ENCODE measurements around the gene FHIT.

Gene FHIT

GRCh38 chr3:60176614-60177013, 1074.6 kb downstream of the FHIT start:
- Histone ChIP-seq H3K4me3 (no peak overlapping the region), H4K20me1 (no peaks in the 10 kb centered on the region), H3K9ac (no peak overlapping the region), H3K27me3 (no peaks in the 10 kb centered on the region), H3K36me3 (no peaks in the 10 kb centered on the region), H3K4me2 (no peak overlapping the region), H3K4me1 (peaks cover 9% of the 10 kb centered on the region), H3K27ac (no peak overlapping the region), H3K9me3 (no peaks in the 10 kb centered on the region)
- TF ChIP-seq Cebpa-rat (IDR thresholded peaks at IDR 0.05), result no peak

GRCh38 chr3:60175680-60176079, 1075.6 kb downstream of the FHIT start:
- TF ChIP-seq Cebpa-rat (IDR thresholded peaks at IDR 0.05), result no peak
- Histone ChIP-seq H3K4me1 (peaks cover 9% of the 10 kb centered on the region), H3K9me3 (no peaks in the 10 kb centered on the region), H3K36me3 (no peaks in the 10 kb centered on the region), H3K27ac (no peak overlapping the region), H3K9ac (no peak overlapping the region), H3K27me3 (no peaks in the 10 kb centered on the region), H3K4me2 (no peak overlapping the region), H3K4me3 (no peak overlapping the region), H4K20me1 (no peaks in the 10 kb centered on the region)

GRCh38 chr3:60169755-60170154, 1081.5 kb downstream of the FHIT start:
- TF ChIP-seq Cebpa-rat (IDR thresholded peaks at IDR 0.05), result no peak
- no peaks in the 10 kb centered on the region for H3K27me3 ChIP-seq
- H3K9ac ChIP-seq, result no peak overlapping the region
- no peak overlapping the region for H3K27ac ChIP-seq
- H4K20me1 ChIP-seq, result no peaks in the 10 kb centered on the region
- no peak overlapping the region for H3K4me2 ChIP-seq
- no peaks in the 10 kb centered on the region for H3K9me3 ChIP-seq
- H3K36me3 ChIP-seq, result no peaks in the 10 kb centered on the region
- H3K4me1 ChIP-seq, result no peaks in the 10 kb centered on the region
- H3K4me3 ChIP-seq, result no peak overlapping the region

- Histone ChIP-seq H3K4me3 (no peak overlapping the region), H3K4me1 (no peaks in the 10 kb centered on the region), H3K27ac (no peak overlapping the region), H3K9me3 (no peaks in the 10 kb centered on the region), H3K27me3 (no peaks in the 10 kb centered on the region), H3K4me2 (no peak overlapping the region), H3K9ac (no peak overlapping the region), H4K20me1 (no peaks in the 10 kb centered on the region), H3K36me3 (no peaks in the 10 kb centered on the region)
- TF ChIP-seq Cebpa-rat (IDR thresholded peaks at IDR 0.05), result no peak
These were observed 1084.1 kb downstream of the FHIT start for GRCh38 chr3:60167186-60167585.

DNA sequence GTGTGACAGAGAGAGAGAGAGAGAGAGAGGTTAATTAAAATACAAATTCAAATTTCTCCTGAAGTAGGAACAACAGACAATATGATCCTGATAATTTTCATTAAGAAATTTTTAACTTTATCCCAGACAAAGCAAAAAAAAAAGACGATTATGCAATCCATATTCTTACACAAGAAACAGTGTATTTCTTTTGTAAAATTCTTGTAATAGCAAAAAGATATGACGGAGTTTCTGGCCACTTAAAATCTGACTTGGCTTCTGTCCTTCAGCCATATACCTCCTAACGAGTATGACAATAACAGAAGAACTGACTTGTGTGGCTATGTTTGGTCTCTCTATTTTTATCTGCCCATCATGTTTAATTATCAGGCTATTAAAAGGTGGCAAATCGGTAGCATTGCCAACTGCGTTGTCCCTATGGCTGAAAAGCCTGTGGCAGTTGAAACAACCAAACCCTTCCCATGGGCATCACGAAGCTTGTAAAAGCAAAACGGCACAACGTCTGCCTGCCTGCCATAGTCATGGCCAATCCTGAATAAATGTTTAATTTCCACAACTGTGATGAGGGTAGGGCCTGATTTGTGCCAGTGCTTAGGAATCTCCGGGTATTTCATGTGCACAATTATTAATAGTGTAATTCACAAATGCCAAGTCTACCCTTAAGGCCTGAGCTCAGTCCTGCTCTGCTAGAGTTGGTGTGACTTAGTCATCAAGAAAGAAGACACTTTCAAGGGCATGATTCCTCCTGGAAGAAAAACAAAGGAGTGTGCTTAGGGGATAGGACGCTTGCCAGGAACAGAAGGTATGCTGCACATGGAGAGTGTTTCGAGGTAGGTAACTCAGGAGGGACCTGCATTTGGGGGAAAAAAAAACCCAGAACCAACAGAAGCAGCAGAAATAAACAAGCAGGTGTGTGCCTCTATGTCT, 1090.2 kb downstream of the FHIT start:
- no peak for TF ChIP-seq Cebpa-rat (IDR thresholded peaks at IDR 0.05)
- no peaks in the 10 kb centered on the region for H4K20me1 ChIP-seq
- H3K9me3 ChIP-seq, result no peaks in the 10 kb centered on the region
- no peak overlapping the region for H3K27ac ChIP-seq
- H3K36me3 ChIP-seq, result no peaks in the 10 kb centered on the region
- no peaks in the 10 kb centered on the region for H3K27me3 ChIP-seq
- no peak overlapping the region for H3K4me2 ChIP-seq
- no peak overlapping the region for H3K9ac ChIP-seq
- H3K4me1 ChIP-seq, result no peaks in the 10 kb centered on the region
- H3K4me3 ChIP-seq, result no peak overlapping the region

GRCh38 chr3:60160111-60160821, 1091.0 kb downstream of the FHIT start:
- Histone ChIP-seq H3K4me2 (no peak overlapping the region), H3K4me3 (no peak overlapping the region), H3K9me3 (no peaks in the 10 kb centered on the region), H3K4me1 (no peaks in the 10 kb centered on the region), H4K20me1 (no peaks in the 10 kb centered on the region), H3K9ac (no peak overlapping the region), H3K27me3 (no peaks in the 10 kb centered on the region), H3K27ac (no peak overlapping the region), H3K36me3 (no peaks in the 10 kb centered on the region)
- TF ChIP-seq Cebpa-rat (IDR thresholded peaks at IDR 0.05), result no peak

DNA sequence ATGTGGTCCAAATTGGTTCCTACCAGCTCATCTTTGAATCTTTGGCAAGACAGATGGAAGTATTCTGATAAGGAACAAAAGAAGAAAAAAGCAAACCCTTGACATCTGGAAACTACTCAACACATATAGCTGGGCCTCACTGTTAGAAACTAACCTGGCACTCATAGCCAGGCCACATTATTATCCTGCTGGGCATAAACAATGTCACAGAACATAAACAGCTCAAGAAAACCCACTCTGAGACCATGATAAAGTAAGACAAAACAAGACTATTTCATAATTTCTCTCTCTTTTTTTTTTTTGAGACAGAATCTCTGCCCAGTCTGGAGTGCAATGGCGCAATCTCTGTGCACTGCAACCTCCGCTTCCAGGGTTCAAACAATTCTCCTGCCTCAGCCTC, 1093.2 kb downstream of the FHIT start:
- no peaks in the 10 kb centered on the region for H3K27me3 ChIP-seq
- no peak overlapping the region for H3K4me2 ChIP-seq

DNA sequence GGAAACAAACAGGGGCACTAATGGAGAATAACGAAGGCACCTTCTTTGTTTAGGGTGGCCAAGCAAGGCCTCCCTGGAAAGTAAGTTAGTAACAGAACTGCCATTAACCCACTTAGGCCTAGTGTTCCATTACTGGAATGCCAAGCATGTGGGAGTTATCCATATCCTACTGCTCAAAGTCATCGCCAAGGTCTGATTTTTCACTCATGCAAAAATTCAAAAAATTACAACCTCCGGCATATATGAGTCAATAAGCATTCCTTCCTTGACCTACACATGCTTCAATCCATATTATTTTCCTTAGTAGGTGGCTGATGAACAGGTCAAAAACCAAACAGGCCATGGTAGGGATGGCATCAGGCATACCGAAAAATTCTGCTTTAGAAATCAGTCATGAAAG, 1097.2 kb downstream of the FHIT start:
- Histone ChIP-seq H3K4me1 (no peaks in the 10 kb centered on the region), H3K36me3 (no peaks in the 10 kb centered on the region), H3K4me2 (no peak overlapping the region), H3K9me3 (no peaks in the 10 kb centered on the region), H4K20me1 (no peaks in the 10 kb centered on the region), H3K27ac (no peak overlapping the region), H3K9ac (no peak overlapping the region), H3K27me3 (no peaks in the 10 kb centered on the region), H3K4me3 (no peak overlapping the region)
- no peak for TF ChIP-seq Cebpa-rat (IDR thresholded peaks at IDR 0.05)

More for the DNA sequence above, 1093.2 kb downstream of the FHIT start:
- no peak overlapping the region for H3K27ac ChIP-seq
- no peaks in the 10 kb centered on the region for H4K20me1 ChIP-seq
- TF ChIP-seq Cebpa-rat (IDR thresholded peaks at IDR 0.05), result no peak
- no peaks in the 10 kb centered on the region for H3K9me3 ChIP-seq
- no peak overlapping the region for H3K9ac ChIP-seq
- no peaks in the 10 kb centered on the region for H3K36me3 ChIP-seq
- no peaks in the 10 kb centered on the region for H3K4me1 ChIP-seq
- H3K4me3 ChIP-seq, result no peak overlapping the region

DNA sequence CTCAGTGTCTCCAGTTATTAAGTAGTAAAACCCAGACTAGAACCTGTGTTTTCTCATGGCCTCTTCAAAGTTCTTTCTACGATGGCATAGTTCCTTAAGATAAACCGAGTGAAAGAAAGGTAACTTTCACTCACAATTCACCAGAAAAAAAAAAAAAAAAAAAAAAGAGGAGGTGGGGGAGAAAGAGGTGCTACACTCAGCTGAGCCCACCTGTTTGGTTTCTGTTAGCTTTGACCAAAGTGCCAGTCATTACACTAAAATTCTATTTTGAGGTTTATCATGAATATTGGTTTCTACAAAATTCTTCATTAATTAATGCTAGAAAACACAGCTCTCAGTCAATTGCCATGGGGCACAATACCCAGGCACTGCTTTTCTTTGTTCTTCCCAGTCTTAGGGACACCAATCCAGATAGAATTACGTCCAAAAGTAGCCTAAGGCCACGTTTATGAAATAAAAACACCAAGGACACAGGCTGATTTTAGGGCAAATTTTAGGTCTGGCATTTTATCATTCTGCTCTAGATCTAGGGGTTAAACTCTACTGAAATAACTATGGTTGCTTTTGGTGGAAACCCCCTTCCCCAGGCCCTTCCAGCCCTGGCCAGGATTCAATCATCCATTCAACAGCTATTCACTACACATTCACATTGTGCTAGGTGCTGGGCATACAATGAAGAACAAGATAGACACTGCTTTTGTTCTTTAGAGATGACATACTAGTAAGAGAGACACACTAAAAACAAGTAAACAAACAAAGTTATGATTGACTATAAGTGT, 1097.8 kb downstream of the FHIT start:
- H3K27me3 ChIP-seq, result no peaks in the 10 kb centered on the region
- H3K36me3 ChIP-seq, result no peaks in the 10 kb centered on the region
- H4K20me1 ChIP-seq, result no peaks in the 10 kb centered on the region

More for the DNA sequence above, 1097.8 kb downstream of the FHIT start:
- Histone ChIP-seq H3K4me3 (no peak overlapping the region), H3K9ac (no peak overlapping the region), H3K9me3 (no peaks in the 10 kb centered on the region), H3K4me1 (no peaks in the 10 kb centered on the region), H3K4me2 (no peak overlapping the region), H3K27ac (no peak overlapping the region)
- no peak for TF ChIP-seq Cebpa-rat (IDR thresholded peaks at IDR 0.05)

Data from BLaER1 (cell line).